NCI-H2171 treated with DMSO at 0.1 percent for 48 hours (cell line): ENCODE results near the gene NRSN2.
"Not testable (repeated sequence)": the region's sequence is repeated elsewhere in the genome, so short reads cannot be mapped to it uniquely, and the experiment has no call there.

Experiments used
- DNase-seq: peaks from one replicate; lab custom pipeline; 2025; lab: John Stamatoyannopoulos, UW

Gene NRSN2

DNA sequence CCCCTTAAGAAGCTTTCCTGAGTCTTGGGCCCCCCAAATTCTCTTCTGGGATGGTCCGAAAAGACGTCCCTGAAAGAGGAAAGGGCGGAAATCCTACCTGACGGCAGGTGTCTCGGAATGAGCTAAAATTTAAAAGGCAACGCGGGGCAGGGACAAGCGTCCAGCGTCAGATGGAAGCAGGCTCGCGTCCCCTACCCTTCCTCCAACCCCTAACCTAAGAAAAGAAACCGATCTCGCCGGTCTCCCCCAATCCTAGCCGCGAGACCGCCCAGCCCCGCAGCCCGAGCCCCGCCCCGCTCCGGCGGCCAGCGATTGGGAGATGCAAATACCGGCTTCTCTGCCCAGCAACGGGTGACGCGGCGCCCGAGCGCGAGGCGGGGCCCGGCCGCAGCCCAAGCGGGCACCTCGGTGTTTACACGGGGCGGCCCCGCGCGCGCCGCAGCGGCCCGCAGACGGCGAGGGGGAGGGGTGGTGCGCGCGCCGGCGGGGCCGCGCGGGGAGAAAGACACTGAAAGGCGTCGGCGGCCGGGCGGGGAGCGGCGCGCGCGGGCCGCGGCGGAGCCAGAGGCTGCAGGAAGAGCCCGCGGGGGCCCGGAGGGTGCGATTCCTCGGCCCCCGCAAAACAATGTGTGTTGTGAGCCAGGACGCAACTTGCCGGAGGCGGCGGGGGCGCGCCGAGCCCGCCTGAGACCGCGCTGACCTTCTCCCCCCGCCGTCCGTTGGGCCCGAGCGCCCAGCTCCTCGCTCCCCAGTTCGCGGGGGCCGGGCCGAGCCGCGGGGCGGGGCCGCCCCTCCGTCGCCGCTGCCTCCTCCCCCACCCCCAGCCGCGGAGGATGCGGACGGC is 21.6 kb upstream of the NRSN2 start, which contains the start of gene SOX12:
Gene SOX12 (plus strand): TSS at position 508 of the 844 bp plus-strand sequence. CDS start 373 bp downstream, outside the sequence.
- DNase-seq, result peak; percentile 97

DNA sequence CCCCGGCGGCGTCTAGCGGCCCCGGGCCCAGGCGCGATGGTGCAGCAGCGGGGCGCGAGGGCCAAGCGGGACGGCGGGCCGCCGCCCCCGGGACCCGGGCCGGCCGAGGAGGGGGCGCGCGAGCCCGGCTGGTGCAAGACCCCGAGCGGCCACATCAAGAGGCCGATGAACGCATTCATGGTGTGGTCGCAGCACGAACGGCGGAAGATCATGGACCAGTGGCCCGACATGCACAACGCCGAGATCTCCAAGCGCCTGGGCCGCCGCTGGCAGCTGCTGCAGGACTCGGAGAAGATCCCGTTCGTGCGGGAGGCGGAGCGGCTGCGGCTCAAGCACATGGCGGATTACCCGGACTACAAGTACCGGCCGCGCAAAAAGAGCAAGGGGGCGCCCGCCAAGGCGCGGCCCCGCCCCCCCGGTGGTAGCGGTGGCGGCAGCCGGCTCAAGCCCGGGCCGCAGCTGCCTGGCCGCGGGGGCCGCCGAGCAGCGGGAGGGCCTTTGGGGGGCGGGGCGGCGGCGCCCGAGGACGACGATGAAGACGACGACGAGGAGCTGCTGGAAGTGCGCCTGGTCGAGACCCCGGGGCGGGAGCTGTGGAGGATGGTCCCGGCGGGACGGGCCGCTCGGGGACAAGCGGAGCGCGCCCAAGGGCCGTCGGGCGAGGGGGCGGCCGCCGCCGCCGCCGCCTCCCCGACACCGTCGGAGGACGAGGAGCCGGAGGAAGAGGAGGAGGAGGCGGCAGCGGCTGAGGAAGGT is 20.8 kb upstream of the NRSN2 start:
- peak; percentile 69 for DNase-seq

DNA sequence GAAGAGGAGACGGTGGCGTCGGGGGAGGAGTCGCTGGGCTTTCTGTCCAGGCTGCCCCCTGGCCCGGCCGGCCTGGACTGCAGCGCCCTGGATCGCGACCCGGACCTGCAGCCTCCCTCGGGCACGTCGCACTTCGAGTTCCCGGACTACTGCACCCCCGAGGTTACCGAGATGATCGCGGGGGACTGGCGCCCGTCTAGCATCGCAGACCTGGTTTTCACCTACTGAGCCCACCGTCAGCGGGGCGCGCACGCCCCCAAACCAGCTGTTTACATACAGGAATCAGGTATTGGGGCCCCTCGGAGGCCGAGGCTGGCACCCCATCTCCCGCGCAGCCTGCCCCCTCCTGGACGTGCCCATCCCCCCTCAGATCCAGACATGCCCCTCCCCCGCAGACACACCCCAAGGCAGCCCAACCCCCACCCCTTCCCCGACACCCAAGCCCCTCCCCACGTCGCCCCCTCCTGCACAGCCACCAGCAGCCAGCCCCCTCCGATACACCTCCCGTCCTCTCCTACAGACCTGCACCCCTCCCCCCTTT is 20.2 kb upstream of the NRSN2 start:
- no peak for DNase-seq

DNA sequence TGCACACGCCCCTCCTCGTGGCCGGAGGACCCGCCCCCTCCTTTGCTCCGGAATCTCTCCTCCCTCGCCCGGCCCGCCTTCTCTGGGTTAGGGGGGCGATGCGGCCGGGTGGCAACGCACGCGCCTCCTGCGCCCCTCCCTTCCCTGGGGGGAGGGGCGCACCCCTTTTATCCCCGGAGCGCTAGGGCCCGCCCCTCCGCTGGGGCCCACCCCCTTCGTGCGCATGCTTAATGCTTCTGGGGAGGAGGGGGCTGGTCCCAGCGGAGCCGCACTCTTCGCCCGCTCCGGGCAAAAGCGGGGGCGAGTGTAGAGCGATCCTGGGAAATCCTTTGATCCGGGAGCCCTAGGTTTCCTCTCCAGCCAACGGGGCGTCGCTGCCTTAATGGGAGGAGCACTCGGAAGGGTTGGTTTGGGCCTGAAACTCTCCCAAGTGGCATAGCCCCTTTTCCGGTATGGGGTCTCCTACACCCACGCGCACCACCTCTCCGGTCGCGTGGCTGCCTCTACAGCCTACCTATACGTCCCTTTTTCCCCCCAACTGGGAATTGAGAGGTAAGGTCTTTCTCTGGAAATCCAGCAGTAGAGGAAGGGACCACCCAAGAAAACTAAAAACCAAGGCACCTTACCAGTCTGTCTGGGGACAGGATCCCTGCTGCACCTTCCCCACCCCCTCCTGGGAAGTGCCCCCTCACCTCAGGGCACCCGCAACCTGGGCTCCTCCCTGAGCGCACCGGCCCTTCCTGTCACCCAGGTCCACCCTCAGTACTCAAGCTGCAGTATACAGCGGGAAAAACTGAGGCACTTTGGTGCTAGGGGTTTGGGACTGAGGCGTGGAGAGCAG is 19.5 kb upstream of the NRSN2 start:
- DNase-seq, result peak; percentile 97

GRCh38 chr20:328027-328974 is 18.6 kb upstream of the NRSN2 start:
- DNase-seq, result no peak

GRCh38 chr20:328975-329695 is 17.8 kb upstream of the NRSN2 start:
- no peak for DNase-seq

- no peak for DNase-seq
These were observed 17.1 kb upstream of the NRSN2 start for GRCh38 chr20:329851-330232.

DNA sequence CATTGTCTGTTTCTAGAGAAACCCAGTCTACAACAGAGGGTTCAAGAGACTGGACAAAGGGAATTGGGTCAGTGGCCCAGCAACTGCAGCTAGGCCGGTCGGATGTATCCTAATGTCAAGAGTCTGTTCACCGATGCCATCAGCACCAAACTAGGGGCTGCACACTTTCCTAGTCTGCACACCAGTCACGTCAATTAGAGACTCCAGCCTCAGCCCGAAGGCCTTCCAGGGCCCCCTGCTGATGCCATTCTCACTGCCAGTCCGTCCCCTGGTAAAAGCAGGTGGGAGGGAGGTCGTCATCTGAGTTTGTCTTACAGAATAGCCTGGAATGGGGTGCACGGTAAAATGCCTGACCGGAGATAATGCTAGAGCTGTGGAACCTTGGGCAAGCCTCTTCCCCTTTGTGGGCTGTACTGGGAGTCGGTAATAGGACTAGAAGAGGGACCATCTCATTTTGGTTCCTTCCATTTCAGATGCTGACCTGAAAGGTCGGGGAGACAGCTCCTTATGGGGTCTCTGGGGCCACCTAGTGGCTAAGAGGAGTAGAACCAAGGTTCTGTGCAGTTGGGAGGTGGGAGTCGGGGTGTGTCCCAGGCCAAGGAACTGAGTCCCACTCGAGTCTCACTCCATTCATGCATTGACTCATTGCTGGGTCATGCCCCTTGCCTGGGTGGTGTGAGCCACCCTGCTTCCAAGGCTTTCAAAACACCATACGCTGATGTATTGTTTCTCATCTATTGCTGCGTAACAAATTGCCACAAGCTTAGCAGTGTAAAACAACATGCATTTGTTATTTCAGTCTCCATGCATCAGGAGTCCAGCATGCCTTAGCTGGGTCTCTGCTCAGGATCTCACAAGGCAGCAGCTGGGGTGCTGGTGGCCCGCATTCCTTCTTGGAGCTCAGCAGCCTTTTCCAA is 16.4 kb upstream of the NRSN2 start:
- peak; percentile 69 for DNase-seq

DNA sequence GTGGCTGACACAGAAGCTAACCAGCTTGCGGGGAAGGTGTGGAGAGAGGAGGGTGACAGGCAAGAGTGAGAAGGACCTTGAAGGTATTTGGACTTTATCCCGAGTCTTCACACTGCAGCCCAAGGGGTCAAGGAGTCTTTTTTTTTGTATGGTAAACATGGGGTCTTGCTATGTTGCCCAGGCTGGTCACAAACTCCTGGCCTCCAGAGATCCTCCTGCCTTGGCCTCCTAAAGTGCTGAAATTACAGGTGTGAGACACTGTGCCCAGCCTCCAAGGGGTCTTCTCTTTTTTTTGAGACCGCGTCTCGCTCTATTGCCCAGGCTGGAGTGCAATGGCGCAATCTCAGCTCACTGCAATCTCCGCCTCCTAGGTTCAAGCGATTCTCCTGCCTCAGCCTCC is 12.3 kb upstream of the NRSN2 start:
- DNase-seq, result no peak

DNA sequence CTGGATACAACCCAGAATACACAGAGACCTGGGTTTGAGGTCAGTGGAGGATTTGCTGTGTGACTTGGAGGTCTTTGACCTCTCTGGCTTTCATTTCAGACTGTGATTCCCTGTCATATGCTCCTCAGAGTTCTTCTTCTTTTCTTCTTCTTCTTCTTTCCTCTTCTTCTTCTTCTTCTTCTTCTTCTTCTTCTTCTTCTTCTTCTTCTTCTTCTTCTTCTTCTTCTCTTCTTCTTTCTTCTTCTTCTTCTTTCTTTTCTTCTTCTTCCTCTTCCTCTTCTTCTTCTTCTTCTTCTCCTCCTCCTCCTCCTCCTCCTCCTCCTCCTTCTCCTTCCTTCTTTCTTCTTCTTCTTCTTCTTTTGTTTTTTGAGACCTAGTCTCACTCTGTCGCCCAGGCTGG is 10.9 kb upstream of the NRSN2 start:
- DNase-seq, result not testable (repeated sequence)

DNA sequence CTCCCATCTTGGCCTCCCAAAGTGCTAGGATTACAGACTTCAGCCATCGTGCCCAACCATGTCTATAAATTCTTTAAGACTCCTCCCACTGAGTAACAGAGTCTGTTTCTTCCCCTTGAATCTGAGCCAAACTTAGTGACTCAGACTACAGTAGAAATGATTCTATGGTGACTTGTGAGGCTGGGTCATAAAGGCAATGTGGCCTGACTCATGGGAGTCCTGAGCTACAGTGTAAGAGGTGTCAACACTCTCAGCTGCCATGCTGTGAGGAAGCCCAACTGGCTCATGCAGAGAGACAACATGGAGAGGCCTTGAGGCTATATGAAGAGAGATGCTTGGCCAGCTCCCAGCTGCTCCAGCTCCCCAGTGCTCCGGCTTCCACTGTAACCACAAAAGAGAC is 5.2 kb upstream of the NRSN2 start:
- DNase-seq, result no peak

DNA sequence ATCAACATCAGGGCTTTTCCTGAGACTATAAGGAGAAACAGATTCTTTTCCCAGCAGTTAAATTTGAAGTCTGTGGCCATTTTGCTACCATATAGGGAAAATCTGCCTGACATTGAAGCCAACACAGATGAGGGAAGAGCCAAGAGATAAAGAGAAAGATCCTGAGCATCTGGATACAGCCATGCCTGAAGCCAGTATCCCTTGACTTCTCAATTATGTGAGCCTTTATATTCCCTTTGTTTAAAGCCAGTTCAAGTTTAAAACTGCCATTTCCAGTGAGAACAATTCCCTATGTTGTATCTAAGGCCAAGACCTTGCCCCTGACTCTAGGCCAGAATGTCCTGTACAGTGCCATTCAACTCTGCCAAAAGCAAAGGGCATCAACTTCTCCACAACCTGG is 3.8 kb upstream of the NRSN2 start:
- no peak for DNase-seq

GRCh38 chr20:346033-346639 is 775 bp upstream of the NRSN2 start:
- no peak for DNase-seq

DNA sequence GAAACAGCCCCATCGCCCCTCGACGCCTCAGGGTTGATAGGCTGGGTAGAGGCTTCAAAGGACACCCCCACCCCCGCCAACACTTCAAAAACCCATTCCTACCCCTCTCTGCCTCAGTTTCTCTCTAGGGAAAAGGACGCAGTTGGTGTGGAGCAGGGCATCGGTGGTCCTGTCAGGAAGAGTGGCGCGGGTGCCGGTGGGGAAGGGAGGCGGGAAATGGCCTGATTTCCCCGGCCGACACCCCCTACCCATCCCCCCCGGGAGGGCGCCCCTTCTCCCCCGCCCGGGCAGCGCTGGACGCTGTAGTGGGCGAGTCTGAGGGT is 367 bp downstream of the NRSN2 start:
- peak; percentile 47 for DNase-seq

GRCh38 chr20:347640-348484 is 951 bp downstream of the NRSN2 start:
- DNase-seq, result peak; percentile 98

GRCh38 chr20:348972-349841 is 2.3 kb downstream of the NRSN2 start:
- no peak for DNase-seq

DNA sequence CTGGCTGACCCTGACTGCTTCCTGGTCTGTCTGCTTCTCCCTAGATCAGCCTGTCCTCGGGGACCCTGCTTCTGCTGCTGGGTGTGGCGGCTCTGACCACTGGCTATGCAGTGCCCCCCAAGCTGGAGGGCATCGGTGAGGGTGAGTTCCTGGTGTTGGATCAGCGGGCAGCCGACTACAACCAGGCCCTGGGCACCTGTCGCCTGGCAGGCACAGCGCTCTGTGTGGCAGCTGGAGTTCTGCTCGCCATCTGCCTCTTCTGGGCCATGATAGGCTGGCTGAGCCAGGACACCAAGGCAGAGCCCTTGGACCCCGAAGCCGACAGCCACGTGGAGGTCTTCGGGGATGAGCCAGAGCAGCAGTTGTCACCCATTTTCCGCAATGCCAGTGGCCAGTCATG is 6.3 kb downstream of the NRSN2 start:
- DNase-seq, result no peak
